Neural progenitor cell (in vitro differentiated cells): Measurements from ENCODE around the gene PAX7. TPM values are rescaled to one million over a fixed set of nuclear protein-coding genes. Genes with fewer than 3 reads are reported as not detected.

Source experiments
- DNase-seq: peaks from one replicate; pipeline ENCODE4 v3.0.0-alpha.2; 2016; ENCODE audit warnings: low spot score
- H2AFZ ChIP-seq: fragments of 200-600 bp; sonication (generic); replicated peaks from 2 replicates; pipeline ENCODE4 v1.6.1; 2016; ENCODE audit warnings: antibody characterized with exemption
- H3F3A ChIP-seq: fragments of 200-600 bp; sonication (generic); 2 replicates; pipeline ENCODE4 v1.6.1; 2016; ENCODE audit warnings: antibody characterized with exemption, low read depth
- H3K27ac ChIP-seq: fragments of 200-600 bp; sonication (generic); 2 replicates; pipeline ENCODE4 v1.5.1; 2016; ENCODE audit warnings: mild to moderate bottlenecking
- H3K27me3 ChIP-seq: fragments of 200-600 bp; sonication (generic); 2 replicates; pipeline ENCODE4 v1.6.1; 2016; ENCODE audit warnings: mild to moderate bottlenecking, moderate library complexity
- H3K36me3 ChIP-seq: fragments of 200-600 bp; sonication (generic); 2 replicates; pipeline ENCODE4 v1.5.1; 2016
- H3K4me1 ChIP-seq: fragments of 200-600 bp; sonication (generic); 2 replicates; pipeline ENCODE4 v1.6.1; 2016; ENCODE audit warnings: mixed run types
- H3K4me2 ChIP-seq: fragments of 200-600 bp; sonication (generic); 2 replicates; pipeline ENCODE4 v1.6.1; 2016
- H3K4me3 ChIP-seq: fragments of 200-600 bp; sonication (generic); 2 replicates; pipeline ENCODE4 v1.5.1; 2016
- H3K79me2 ChIP-seq: fragments of 200-600 bp; sonication (generic); 2 replicates; pipeline ENCODE4 v1.6.1; 2016; ENCODE audit warnings: low read depth
- H3K9ac ChIP-seq: fragments of 200-600 bp; sonication (generic); 2 replicates; pipeline ENCODE4 v1.6.1; 2016
- H3K9me3 ChIP-seq: fragments of 200-600 bp; sonication (generic); 2 replicates; pipeline ENCODE4 v1.5.1; 2016; ENCODE audit warnings: low read depth
- H4K20me1 ChIP-seq: fragments of 200-600 bp; sonication (generic); 2 replicates; pipeline ENCODE4 v1.6.1; 2016; ENCODE audit warnings: low read depth
- H3K27ac Mint-ChIP-seq: 3 replicates; pipeline ENCODE4 v1.8.0; 2021; ENCODE audit warnings: mixed read lengths
- H3K27me3 Mint-ChIP-seq: 2 replicates; pipeline ENCODE4 v1.8.0; 2022; ENCODE audit warnings: low read depth, mild to moderate bottlenecking, inconsistent platforms, moderate library complexity, mixed read lengths; ENCODE audit not compliant: insufficient read depth
- H3K36me3 Mint-ChIP-seq: 3 replicates; pipeline ENCODE4 v1.8.0; 2021; ENCODE audit warnings: mixed read lengths
- H3K4me1 Mint-ChIP-seq: 3 replicates; pipeline ENCODE4 v1.8.0; 2021; ENCODE audit warnings: mixed read lengths
- H3K4me3 Mint-ChIP-seq: 3 replicates; pipeline ENCODE4 v1.8.0; 2021; ENCODE audit warnings: mild to moderate bottlenecking, moderate library complexity, mixed read lengths
- H3K9me3 Mint-ChIP-seq: 3 replicates; pipeline ENCODE4 v1.8.0; 2020; ENCODE audit warnings: mixed read lengths
- EZH2 ChIP-seq: fragments of 200-600 bp; sonication (generic); IDR thresholded peaks from 2 replicates; pipeline ENCODE4 v1.6.1; 2017; ENCODE audit warnings: antibody characterized with exemption, mild to moderate bottlenecking, moderate library complexity
- EZH2phosphoT487 ChIP-seq: fragments of 200-600 bp; sonication (generic); IDR thresholded peaks from 2 replicates; pipeline ENCODE4 v1.6.1; 2017; ENCODE audit warnings: antibody characterized with exemption
- total RNA-seq: library from RNA; depleted of rRNA; stranded (reverse); fragments of >200 nt; gene quantifications from 2 replicates; pipeline ENCODE4 v1.2.3, GENCODE V29; 2015; ENCODE audit warnings: low replicate concordance
- TF ChIP-seq, protein P1 (sequence below): fragments of 200-600 bp; sonication (generic); IDR thresholded peaks from 2 replicates; pipeline ENCODE4 v1.5.1; 2017; ENCODE audit warnings: antibody characterized with exemption, mild to moderate bottlenecking

The PAX7 gene
- total RNA-seq, 1 donor from 2014 or later: 0.06 TPM

DNA sequence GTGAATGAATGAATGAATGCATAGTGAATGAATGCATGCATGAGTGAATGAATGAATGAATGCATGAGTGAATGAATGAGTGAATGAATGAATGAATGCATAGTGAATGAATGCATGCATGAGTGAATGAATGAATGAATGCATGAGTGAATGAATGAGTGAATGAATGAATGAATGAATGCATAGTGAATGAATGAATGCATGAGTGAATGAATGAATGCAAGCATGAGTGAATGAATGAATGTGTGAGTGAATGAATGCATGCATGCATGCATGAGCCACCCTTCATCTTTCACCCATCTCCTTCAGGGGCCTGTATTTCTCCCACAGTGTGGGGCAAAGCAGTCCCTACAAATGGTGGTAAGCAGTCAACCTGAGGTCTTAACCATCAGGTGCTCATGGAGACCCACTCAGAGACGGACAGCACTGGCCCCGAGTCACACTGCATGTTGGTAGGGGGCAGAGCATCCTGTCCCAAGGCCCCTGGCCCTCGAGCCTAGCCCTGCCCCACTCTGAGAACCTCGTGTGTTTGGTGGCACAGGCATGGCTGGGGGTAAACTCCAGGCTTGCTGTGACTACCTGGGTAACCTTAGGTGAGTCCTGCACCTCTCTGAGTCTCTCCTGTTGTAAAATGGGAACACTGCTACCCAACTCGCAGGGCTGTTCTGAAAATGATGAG is 28.0 kb upstream of the PAX7 start:
- no peaks in the 10 kb centered on the region for H3K36me3 Mint-ChIP-seq
- no peaks in the 10 kb centered on the region for H4K20me1 ChIP-seq
- H3K4me1 ChIP-seq: peaks cover 15% of the 10 kb centered on the region
- no peaks in the 10 kb centered on the region for H3K79me2 ChIP-seq
- H3K36me3 ChIP-seq: no peaks in the 10 kb centered on the region
- no peaks in the 10 kb centered on the region for H3K9me3 Mint-ChIP-seq
- peaks cover 54% of the 10 kb centered on the region for H3K27me3 ChIP-seq
- H3F3A ChIP-seq: peaks cover 27% of the 10 kb centered on the region
- H3K4me3 Mint-ChIP-seq: no peak overlapping the region
- no peak overlapping the region for H3K4me3 ChIP-seq
- peaks cover 26% of the 10 kb centered on the region for H3K4me1 Mint-ChIP-seq
- H3K9ac ChIP-seq: no peak overlapping the region
- no peak for DNase-seq
- H2AFZ ChIP-seq: no peak overlapping the region
- peak overlapping the region; percentile 9 for H3K4me2 ChIP-seq
- H3K9me3 ChIP-seq: no peaks in the 10 kb centered on the region
- TF ChIP-seq, protein P1, sequence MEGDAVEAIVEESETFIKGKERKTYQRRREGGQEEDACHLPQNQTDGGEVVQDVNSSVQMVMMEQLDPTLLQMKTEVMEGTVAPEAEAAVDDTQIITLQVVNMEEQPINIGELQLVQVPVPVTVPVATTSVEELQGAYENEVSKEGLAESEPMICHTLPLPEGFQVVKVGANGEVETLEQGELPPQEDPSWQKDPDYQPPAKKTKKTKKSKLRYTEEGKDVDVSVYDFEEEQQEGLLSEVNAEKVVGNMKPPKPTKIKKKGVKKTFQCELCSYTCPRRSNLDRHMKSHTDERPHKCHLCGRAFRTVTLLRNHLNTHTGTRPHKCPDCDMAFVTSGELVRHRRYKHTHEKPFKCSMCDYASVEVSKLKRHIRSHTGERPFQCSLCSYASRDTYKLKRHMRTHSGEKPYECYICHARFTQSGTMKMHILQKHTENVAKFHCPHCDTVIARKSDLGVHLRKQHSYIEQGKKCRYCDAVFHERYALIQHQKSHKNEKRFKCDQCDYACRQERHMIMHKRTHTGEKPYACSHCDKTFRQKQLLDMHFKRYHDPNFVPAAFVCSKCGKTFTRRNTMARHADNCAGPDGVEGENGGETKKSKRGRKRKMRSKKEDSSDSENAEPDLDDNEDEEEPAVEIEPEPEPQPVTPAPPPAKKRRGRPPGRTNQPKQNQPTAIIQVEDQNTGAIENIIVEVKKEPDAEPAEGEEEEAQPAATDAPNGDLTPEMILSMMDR: no peak
- no peak for TF ChIP-seq EZH2phosphoT487
- TF ChIP-seq EZH2: no peak
- peaks cover 19% of the 10 kb centered on the region for H3K27me3 Mint-ChIP-seq
- H3K27ac ChIP-seq: no peak overlapping the region
- H3K27ac Mint-ChIP-seq: no peak overlapping the region

DNA sequence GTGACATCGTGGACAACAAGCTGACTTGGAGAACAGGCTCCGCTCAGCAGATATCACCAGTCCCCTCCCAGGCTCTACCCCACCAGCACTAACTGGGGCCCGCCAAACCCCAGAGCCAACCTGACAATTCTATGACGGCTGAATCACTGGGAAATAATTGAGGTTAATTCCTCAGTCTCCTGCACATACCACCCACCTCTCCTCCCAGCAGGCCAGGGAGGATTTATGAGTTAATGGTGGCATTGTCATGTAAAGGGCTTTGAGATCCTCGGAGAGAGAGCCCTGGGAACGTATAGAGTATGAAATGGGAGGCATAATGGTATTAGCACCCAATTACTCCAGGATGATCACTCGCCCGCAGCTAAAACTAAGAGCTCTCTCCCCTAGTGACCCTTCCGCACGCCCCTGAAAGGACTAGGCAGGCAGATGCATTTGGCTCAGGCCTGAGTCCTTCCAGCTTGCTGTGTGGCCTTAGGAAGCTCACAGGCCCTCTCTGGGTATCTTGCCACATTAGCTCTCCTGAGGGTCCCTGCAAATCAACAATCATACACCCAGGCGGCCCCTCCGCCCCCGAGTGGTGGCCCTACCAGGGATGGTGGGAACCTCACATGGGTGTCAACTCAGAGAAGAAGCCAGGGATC is 27.3 kb upstream of the PAX7 start:
- H3K36me3 ChIP-seq: no peaks in the 10 kb centered on the region
- Mint-ChIP-seq H3K36me3 (no peaks in the 10 kb centered on the region), H3K9me3 (no peaks in the 10 kb centered on the region), H3K4me3 (no peak overlapping the region), H3K27ac (peak overlapping the region; percentile 14), H3K4me1 (peaks cover 24% of the 10 kb centered on the region), H3K27me3 (peaks cover 19% of the 10 kb centered on the region)
- no peak for TF ChIP-seq EZH2
- H2AFZ ChIP-seq: no peak overlapping the region
- peaks cover 25% of the 10 kb centered on the region for H3F3A ChIP-seq
- no peaks in the 10 kb centered on the region for H3K79me2 ChIP-seq
- H4K20me1 ChIP-seq: no peaks in the 10 kb centered on the region
- no peak overlapping the region for H3K9ac ChIP-seq
- no peak overlapping the region for H3K27ac ChIP-seq
- peaks cover 52% of the 10 kb centered on the region for H3K27me3 ChIP-seq
- H3K4me1 ChIP-seq: peaks cover 15% of the 10 kb centered on the region
- DNase-seq: peak; percentile 48
- no peaks in the 10 kb centered on the region for H3K9me3 ChIP-seq
- peak overlapping the region; percentile 9 for H3K4me2 ChIP-seq
- H3K4me3 ChIP-seq: no peak overlapping the region

DNA sequence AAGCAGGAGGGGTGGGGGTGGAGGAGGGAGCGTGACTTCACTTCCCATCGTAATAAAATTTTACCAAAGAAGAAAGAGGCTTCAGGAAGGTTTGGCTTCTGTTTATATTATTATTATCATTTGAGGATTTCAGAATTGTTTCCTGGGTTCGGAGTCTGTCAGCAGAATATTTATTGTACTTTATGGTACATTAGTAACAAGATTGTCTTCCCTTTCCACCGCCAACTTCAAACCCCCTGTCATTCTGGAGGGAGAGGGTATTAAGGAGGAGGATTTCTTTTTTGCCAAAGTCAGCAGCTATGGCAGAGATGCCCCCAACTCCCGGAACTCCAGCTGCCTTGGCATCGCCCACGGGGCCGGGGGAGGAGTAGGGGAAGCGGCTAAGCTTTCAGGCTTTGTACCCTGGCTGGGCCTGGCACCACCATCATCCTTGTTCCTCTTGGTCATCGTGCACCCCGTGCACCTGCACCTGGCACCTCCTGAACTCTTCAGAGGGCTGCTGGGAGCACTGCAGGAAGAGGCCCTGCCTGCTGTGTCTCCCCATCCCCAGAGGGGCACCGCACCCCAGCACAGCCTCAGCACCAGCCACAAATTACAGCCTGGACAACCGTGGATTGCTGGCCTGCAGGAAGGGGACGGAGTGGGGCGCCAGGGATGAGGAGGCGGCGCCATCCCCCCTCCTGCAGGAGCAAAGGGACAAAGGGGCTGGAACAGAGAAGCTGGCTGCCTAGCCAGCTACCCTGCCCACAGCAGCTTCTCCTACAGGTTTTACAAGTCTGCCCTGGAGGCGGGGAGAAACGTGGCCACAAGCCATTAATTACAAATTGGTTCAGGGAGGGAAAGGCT is 24.0 kb upstream of the PAX7 start:
- peaks cover 11% of the 10 kb centered on the region for H3K4me1 ChIP-seq
- H4K20me1 ChIP-seq: no peaks in the 10 kb centered on the region
- H3K79me2 ChIP-seq: no peaks in the 10 kb centered on the region
- no peaks in the 10 kb centered on the region for H3K9me3 ChIP-seq
- peaks cover 28% of the 10 kb centered on the region for H3K27me3 Mint-ChIP-seq
- no peak for DNase-seq
- no peaks in the 10 kb centered on the region for H3K9me3 Mint-ChIP-seq
- H3K4me1 Mint-ChIP-seq: peaks cover 11% of the 10 kb centered on the region
- H3K36me3 ChIP-seq: no peaks in the 10 kb centered on the region
- no peak overlapping the region for H2AFZ ChIP-seq
- H3K36me3 Mint-ChIP-seq: no peaks in the 10 kb centered on the region
- no peak overlapping the region for H3K4me2 ChIP-seq
- no peak for TF ChIP-seq EZH2
- no peak for TF ChIP-seq EZH2phosphoT487
- TF ChIP-seq, protein P1: no peak
- H3F3A ChIP-seq: peaks cover 20% of the 10 kb centered on the region
- no peak overlapping the region for H3K27ac Mint-ChIP-seq
- H3K27ac ChIP-seq: no peak overlapping the region
- no peak overlapping the region for H3K4me3 Mint-ChIP-seq
- no peak overlapping the region for H3K4me3 ChIP-seq
- peaks cover 79% of the 10 kb centered on the region for H3K27me3 ChIP-seq
- no peak overlapping the region for H3K9ac ChIP-seq
